Spleen (tissue), 11 donors: Measurements from ENCODE around the gene GALNT16. TPM values are rescaled to one million over a fixed set of nuclear protein-coding genes. Genes with fewer than 3 reads are reported as not detected.

Experiments
- DNase-seq: peaks from one replicate; pipeline ENCODE4 v3.0.0-alpha.2; 2020
- H3K27ac ChIP-seq, 8 donors: fragments of 200-600 bp; sonication (generic) in 7 of 8; 1 replicate in 4 of 8; 2 replicates in 4 of 8; pipeline versions ENCODE4 v1.5.0 to v1.8.0; 2016 to 2021; ENCODE audit warnings: inconsistent platforms in 4 of 8, mild to moderate bottlenecking in 4 of 8, moderate library complexity in 1 of 8
- H3K27me3 ChIP-seq, 7 donors: fragments of 200-600 bp; sonication (generic) in 6 of 7; replicated peaks in 1 of 7; 1 replicate in 4 of 7; 2 replicates in 3 of 7; pipeline versions ENCODE4 v1.5.0 to v1.8.0; 2016 to 2021; ENCODE audit warnings: inconsistent platforms in 3 of 7, mild to moderate bottlenecking in 1 of 7
- H3K36me3 ChIP-seq, 6 donors: fragments of 200-600 bp; sonication (generic) in 5 of 6; 1 replicate in 4 of 6; 2 replicates in 2 of 6; pipeline versions ENCODE4 v1.5.0 to v1.8.0; 2016 to 2021; ENCODE audit warnings: inconsistent platforms in 2 of 6
- H3K4me1 ChIP-seq, 6 donors: fragments of 200-600 bp; sonication (generic) in 5 of 6; 1 replicate in 3 of 6; 2 replicates in 3 of 6; pipeline versions ENCODE4 v1.5.0 to v1.8.0; 2016 to 2021; ENCODE audit warnings: inconsistent platforms in 3 of 6
- H3K4me3 ChIP-seq, 8 donors: fragments of 200-600 bp; sonication (generic) in 7 of 8; 1 replicate in 4 of 8; 2 replicates in 4 of 8; pipeline versions ENCODE4 v1.5.0 to v1.8.0; 2016 to 2021; ENCODE audit warnings: inconsistent platforms in 4 of 8, mild to moderate bottlenecking in 4 of 8, moderate library complexity in 2 of 8
- H3K9me3 ChIP-seq, 8 donors: fragments of 200-600 bp; sonication (generic) in 7 of 8; 1 replicate in 4 of 8; 2 replicates in 4 of 8; pipeline versions ENCODE4 v1.5.0 to v1.8.0; 2016 to 2021; ENCODE audit warnings: inconsistent platforms in 4 of 8
- POLR2A ChIP-seq, 3 donors: fragments of 450-650 bp; IDR thresholded peaks; one replicate each; pipeline ENCODE4 v1.5.1; 2017; ENCODE audit warnings: antibody characterized with exemption in 3 of 3, mild to moderate bottlenecking in 1 of 3
- POLR2AphosphoS5 ChIP-seq, 3 donors: sonication (generic); formaldehyde crosslinking; IDR thresholded peaks; one replicate each; pipeline ENCODE4 v1.5.1; 2017; ENCODE audit warnings: antibody characterized with exemption in 3 of 3
- WGBS, 5 donors: extraction: QIAGEN DNeasy Blood & Tissue Kit in 3 of 5; methylation state at CpG; one replicate each; pipeline versions ENCODE4 v1.1.5 to v1.1.7; 2013 to 2018; 5-methylcytosine and 5-hydroxymethylcytosine counted together
- intact Hi-C: fragments of 100-400 bp; cut with DNase I; formaldehyde crosslinking; loops from one replicate; pipeline ENCODE4 v1.15.0; 2023; ENCODE audit warnings: low total_unique reads
- polyA plus RNA-seq, 3 donors: library from polyadenylated mRNA; stranded (reverse); fragments of 200-250 nt; gene quantifications; one replicate each; pipeline ENCODE4 v1.2.1, GENCODE V29; 2013
- total RNA-seq, 7 donors: library from RNA; depleted of rRNA in 3 of 7; stranded (reverse); fragments of >200 nt in 3 of 7; fragmentation: NEBNext Ultra II Directional in 4 of 7; extraction: Animal tissue kit (Norgen Biotek cat#: 25700) in 4 of 7; gene quantifications; one replicate each; pipeline versions ENCODE4 v1.1.0 to v1.2.1, GENCODE V29; 2016 to 2021
- TF ChIP-seq, protein P1 (sequence below), 11 experiments: fragments of 200-600 bp in 7 of 11; fragments of 450-650 bp in 4 of 11; sonication (generic) in 4 of 11; IDR thresholded peaks in 8 of 11; conservative IDR thresholded peaks in 3 of 11; 1 replicate in 7 of 11; 2 replicates in 4 of 11; pipeline versions ENCODE4 v1.4.0 to v1.8.0; 2016 to 2021; ENCODE audit warnings: antibody characterized with exemption in 11 of 11, inconsistent platforms in 4 of 11, mild to moderate bottlenecking in 1 of 11
- donor health status: healthy with polysubstance abuse.
- donor health status: DM: no; HTN: no; CAD: no; lungs with moderate emphysema.
- donor health status: DM: no; HTN: no; CAD: no.
- donor health status: Bipolar disorder and iron deficiency.
- donor health status: healthy.
- donor health status: DM: no; HTN: no; CAD: no.
- donor health status: DM: yes; HTN: yes; CAD: no.

GALNT16 gene
- total and polyA plus RNA-seq, 10 donors: 2.1 to 36.4 (median 10.0) TPM

- Histone ChIP-seq H3K4me3 (no peak overlapping the region), H3K27ac (no peak overlapping the region), H3K36me3 (no peaks in the 10 kb centered on the region), H3K4me1 (peaks cover 0 to 15% (median 0%) of the 10 kb centered on the region in 6 donors), H3K27me3 (peaks cover 0 to 20% (median 0%) of the 10 kb centered on the region in 7 donors), H3K9me3 (no peaks in the 10 kb centered on the region)
- TF ChIP-seq POLR2AphosphoS5 (IDR thresholded peaks at IDR 0.05) (no peak), POLR2A (IDR thresholded peaks at IDR 0.05) (no peak)
- TF ChIP-seq, protein P1, sequence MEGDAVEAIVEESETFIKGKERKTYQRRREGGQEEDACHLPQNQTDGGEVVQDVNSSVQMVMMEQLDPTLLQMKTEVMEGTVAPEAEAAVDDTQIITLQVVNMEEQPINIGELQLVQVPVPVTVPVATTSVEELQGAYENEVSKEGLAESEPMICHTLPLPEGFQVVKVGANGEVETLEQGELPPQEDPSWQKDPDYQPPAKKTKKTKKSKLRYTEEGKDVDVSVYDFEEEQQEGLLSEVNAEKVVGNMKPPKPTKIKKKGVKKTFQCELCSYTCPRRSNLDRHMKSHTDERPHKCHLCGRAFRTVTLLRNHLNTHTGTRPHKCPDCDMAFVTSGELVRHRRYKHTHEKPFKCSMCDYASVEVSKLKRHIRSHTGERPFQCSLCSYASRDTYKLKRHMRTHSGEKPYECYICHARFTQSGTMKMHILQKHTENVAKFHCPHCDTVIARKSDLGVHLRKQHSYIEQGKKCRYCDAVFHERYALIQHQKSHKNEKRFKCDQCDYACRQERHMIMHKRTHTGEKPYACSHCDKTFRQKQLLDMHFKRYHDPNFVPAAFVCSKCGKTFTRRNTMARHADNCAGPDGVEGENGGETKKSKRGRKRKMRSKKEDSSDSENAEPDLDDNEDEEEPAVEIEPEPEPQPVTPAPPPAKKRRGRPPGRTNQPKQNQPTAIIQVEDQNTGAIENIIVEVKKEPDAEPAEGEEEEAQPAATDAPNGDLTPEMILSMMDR (IDR thresholded peaks at IDR 0.05 in 8 of 11, conservative IDR thresholded peaks at IDR 0.05 in 3 of 11): no peak
- peak; percentile 60 for DNase-seq
- intact Hi-C loops: no loop called here
- WGBS, 5 donors: 79 to 94% (median 90%) methylated on average over 3 to 4 of the region's 4 CpGs
Observed at GRCh38 chr14:69331206-69331605, 71.2 kb downstream of the GALNT16 start.

GRCh38 chr14:69332782-69333395 is 72.9 kb downstream of the GALNT16 start:
- Histone ChIP-seq H3K36me3 (no peaks in the 10 kb centered on the region), H3K4me1 (peaks cover 0 to 15% (median 0%) of the 10 kb centered on the region in 6 donors), H3K9me3 (no peaks in the 10 kb centered on the region), H3K27ac (no peak overlapping the region), H3K27me3 (peaks cover 0 to 12% (median 0%) of the 10 kb centered on the region in 7 donors), H3K4me3 (no peak overlapping the region)
- TF ChIP-seq, protein P1 (IDR thresholded peaks at IDR 0.05 in 8 of 11, conservative IDR thresholded peaks at IDR 0.05 in 3 of 11): no peak
- TF ChIP-seq POLR2AphosphoS5 (IDR thresholded peaks at IDR 0.05) (no peak), POLR2A (IDR thresholded peaks at IDR 0.05) (no peak)
- peak; percentile 61 for DNase-seq
- WGBS, 5 donors: 62 to 86% (median 79%) methylated on average over 7 to 13 of the region's 13 CpGs
- intact Hi-C loops: no loop called here

GRCh38 chr14:69333791-69334337 is 73.9 kb downstream of the GALNT16 start:
- TF ChIP-seq, protein P1 (IDR thresholded peaks at IDR 0.05 in 8 of 11, conservative IDR thresholded peaks at IDR 0.05 in 3 of 11): no peak
- TF ChIP-seq POLR2A (IDR thresholded peaks at IDR 0.05) (no peak), POLR2AphosphoS5 (IDR thresholded peaks at IDR 0.05) (no peak)
- WGBS, 5 donors: 54 to 66% (median 61%) methylated on average over 4 of the region's 4 CpGs

DNA sequence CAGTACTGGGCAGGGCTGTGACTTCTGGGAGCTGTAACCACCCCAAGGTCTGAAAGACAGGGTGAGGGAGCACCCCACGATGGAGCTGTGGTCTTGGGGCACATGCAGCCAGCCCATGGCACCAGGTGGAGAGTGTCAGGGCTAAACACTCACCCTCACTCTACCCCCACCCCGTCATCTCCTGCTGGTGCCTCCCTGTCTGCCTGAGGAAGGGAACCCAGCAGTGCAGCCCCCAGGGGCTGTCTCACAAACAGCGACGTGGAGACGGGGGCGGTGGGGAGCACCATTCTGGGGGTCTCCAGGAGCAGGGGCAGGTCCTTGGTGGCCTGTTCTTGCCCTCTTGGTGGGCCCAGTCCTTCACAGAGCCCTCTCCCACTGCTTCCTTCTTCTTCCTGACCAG is 74.6 kb downstream of the GALNT16 start:
- peak overlapping the region in 3 of 8 donors; percentile 16 to 18 (median 17) for H3K27ac ChIP-seq
- peaks cover 0 to 15% (median 0%) of the 10 kb centered on the region in 6 donors for H3K4me1 ChIP-seq
- no peak for TF ChIP-seq POLR2AphosphoS5 (IDR thresholded peaks at IDR 0.05)
- TF ChIP-seq, protein P1 (IDR thresholded peaks at IDR 0.05 in 8 of 11, conservative IDR thresholded peaks at IDR 0.05 in 3 of 11): no peak
- no peak for TF ChIP-seq POLR2A (IDR thresholded peaks at IDR 0.05)
- intact Hi-C loops: no loop called here
- no peak for DNase-seq
- H3K4me3 ChIP-seq: no peak overlapping the region
- WGBS, 5 donors: 82 to 93% (median 87%) methylated on average over 4 to 6 of the region's 6 CpGs
- H3K27me3 ChIP-seq: peaks cover 0 to 19% (median 0%) of the 10 kb centered on the region in 7 donors
- no peaks in the 10 kb centered on the region for H3K9me3 ChIP-seq
- H3K36me3 ChIP-seq: no peaks in the 10 kb centered on the region

More at GRCh38 chr14:69333791-69334337, 73.9 kb downstream of the GALNT16 start:
- Histone ChIP-seq H3K4me3 (no peak overlapping the region), H3K27me3 (peaks cover 0 to 17% (median 0%) of the 10 kb centered on the region in 7 donors), H3K4me1 (peaks cover 0 to 15% (median 0%) of the 10 kb centered on the region in 6 donors), H3K9me3 (no peaks in the 10 kb centered on the region), H3K36me3 (no peaks in the 10 kb centered on the region), H3K27ac (peak overlapping the region in 1 of 8 donors; percentile 17)
- intact Hi-C loops: no loop called here
- DNase-seq: peak; percentile 37
